HG03039 (cell line): ENCODE data around the gene PAMR1.

Experiments
- ATAC-seq: cut with Tn5 transposase; IDR thresholded peaks from one replicate; pipeline ENCODE4 v1.9.1; 2021; ENCODE audit warnings: mild to moderate bottlenecking, moderate library complexity; ENCODE audit not compliant: unreplicated experiment

Gene PAMR1

DNA sequence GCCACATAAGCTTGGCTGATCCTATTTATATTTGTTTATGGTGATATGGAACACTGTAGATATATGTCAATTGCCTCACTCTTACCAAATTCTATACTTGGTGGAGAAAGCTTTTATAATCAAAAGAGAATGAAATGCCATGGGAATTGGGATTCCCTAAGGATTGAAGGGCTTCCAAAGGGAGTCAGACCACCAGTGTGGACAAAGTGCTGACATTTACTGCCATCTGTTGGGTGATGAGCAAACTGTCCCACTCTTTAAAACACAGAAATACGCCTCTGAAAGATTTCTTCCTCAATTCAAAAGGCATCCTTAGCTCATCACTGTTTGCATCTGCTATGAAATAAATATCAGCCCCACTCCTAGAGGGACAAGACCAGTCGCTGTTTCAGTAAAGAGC is 113.1 kb downstream of the PAMR1 start:
- no peak for ATAC-seq

DNA sequence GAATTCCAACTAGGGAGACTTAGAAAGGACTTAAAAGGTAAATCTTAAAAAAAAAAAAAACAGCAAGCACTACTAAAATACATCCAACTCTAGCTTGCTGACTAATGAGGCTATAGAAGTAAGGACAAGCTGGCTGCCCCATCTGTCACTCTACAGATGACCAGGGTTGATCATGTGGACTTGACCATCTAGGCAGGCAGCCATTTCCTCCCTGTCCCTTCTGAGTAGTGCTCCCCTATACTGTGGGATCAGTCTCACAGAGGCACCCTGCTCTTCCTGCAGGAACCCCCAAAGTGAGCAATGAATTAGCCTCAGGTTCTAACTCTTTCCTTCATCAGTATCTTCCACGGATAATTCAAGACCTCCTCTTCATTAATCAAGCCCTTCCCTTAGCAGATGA is 118.4 kb downstream of the PAMR1 start:
- no peak for ATAC-seq

DNA sequence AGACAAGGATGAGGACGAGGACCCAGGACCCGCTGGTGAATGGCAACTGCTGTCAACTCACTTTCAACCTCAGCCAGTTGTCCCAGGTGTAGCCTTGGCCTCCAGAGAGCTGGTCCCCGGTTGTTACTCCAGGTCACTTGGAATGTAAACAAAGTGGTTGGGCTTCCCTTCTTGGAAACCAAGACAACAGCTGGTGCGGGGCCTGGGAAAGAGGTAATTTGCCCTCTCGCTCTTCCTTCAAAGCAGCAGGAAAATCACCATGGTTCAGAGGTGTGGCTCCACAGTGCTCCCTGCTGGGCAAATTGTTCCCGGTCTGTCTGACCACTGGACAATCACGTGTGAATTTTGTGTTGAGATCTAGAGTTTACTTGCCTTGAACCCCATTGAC is 121.0 kb downstream of the PAMR1 start:
- no peak for ATAC-seq

DNA sequence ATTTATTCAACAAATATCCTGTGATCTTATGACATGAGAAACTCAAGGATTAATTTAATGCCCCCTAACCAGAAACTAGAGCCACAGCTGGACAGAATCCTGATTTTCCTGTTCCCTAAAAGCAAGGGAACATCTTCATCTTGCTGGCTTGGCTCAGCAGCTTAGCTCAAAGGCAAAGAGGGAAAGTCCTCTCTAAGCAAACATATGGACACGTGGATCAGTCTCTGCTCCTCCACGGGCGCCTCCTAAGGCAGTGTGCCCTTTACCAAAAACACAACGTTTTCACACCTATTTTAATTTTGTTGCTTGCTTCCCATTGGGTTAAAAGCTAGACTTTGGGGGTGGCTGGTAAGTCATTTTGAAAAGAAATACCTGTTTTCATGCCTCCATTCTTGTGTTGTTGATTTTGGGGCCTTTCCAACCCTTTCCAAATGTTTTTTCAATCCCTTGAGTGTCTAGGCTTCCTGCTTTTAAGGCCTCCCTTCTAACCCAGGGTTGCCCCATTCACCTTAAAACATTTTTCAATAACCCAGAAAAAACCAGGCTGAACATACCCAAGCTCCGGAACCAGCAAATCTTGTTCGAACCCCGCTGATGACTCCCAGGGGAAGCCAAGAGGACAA is 121.5 kb downstream of the PAMR1 start:
- no peak for ATAC-seq

DNA sequence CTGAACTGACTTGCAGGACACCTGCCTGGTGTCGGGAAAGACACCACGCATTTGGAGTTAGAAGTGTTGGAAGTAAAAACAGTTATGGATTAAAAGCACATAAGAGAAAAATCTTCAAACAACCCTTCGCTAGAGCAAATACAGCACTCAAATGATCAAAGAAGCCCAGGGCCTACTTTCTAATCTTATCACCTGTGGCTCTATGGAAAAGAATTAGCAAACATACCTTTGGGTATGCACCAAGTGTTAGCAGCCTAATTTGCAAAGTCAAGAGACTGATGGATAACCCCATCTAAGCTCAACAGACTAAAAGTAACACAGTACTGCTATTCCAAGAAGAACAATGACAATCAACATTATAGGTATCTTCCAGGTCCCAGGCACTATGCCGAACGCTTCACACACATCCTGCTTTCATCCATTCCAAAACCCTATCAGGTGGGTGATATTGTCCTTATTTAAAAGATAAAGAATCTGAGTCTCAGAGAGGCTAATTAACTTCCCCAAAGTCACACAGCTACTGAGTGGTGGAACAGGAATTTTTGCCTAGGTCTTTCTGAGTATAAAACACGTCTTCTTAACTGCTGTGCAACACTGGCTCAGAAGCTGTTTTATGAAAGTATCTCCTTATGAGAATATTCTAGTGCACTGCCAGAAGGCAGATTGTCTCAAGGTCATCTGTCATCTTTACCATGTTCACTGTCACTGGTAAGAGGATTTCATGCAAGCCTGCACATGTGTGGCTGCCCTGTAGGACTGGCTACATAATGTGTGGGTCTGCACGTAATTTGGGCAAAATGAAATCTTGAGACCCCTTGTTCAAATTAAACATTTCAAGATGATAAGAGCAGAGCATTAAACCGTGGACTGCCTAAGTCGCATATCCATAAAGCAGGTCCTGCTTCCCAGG is 122.4 kb downstream of the PAMR1 start:
- no peak for ATAC-seq

DNA sequence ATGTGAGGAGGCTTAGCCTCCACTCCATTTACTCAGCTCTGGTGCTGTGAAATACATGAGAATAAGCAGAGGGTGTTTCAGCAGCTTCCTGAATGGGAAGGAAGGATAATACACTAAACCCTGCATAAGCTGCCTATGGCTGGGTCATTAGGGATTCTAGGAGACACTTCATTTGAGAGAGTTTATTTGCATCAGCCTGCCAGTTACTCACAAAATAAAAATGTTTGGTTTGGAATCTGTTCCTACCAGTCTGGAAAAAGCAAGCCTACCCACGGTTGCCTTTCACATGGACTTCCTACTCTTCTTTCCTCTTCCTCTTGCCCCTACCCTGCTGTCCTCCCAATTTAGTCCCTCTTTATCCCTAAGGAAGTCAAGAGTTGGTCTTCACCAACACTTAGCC is 126.5 kb downstream of the PAMR1 start:
- no peak for ATAC-seq

DNA sequence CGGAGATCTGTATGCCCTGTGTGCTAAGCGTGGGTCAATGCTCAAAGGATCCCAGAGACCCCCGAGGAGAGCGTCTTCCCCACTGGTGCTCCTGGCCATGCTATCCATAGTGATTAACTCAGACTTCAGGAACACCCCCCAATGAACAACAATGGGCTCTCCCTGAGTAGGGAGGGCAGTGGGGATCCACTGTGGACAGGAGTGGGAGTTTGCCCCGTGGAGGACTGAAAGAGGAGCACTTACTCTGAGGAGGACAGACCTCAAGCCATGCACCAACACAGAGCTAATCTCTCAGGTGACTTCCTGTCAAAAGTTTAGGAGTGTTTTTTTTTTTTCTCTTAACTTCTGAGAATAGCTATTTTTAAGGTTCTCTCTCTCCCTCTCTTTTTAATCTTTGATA is 130.5 kb downstream of the PAMR1 start:
- no peak for ATAC-seq

DNA sequence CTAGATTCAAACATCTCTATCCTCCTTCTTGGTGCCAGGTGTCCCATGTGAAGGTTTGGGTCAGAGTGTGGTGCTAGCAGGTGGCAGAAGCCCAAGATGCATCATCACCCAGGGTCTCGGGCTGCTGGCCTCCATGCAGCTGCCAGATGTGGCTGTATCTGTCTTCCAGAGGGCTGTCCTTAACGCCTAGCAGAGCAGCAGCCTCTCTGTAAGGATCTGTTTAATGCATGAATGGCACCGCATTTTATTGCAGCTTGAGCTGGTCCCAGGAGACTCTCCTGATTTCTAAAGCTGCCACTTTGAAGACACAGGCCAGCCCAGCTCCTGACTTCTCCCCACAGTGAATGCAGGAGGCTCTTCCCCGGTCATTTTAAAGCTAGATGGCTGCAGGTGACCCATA is 132.3 kb downstream of the PAMR1 start:
- no peak for ATAC-seq

DNA sequence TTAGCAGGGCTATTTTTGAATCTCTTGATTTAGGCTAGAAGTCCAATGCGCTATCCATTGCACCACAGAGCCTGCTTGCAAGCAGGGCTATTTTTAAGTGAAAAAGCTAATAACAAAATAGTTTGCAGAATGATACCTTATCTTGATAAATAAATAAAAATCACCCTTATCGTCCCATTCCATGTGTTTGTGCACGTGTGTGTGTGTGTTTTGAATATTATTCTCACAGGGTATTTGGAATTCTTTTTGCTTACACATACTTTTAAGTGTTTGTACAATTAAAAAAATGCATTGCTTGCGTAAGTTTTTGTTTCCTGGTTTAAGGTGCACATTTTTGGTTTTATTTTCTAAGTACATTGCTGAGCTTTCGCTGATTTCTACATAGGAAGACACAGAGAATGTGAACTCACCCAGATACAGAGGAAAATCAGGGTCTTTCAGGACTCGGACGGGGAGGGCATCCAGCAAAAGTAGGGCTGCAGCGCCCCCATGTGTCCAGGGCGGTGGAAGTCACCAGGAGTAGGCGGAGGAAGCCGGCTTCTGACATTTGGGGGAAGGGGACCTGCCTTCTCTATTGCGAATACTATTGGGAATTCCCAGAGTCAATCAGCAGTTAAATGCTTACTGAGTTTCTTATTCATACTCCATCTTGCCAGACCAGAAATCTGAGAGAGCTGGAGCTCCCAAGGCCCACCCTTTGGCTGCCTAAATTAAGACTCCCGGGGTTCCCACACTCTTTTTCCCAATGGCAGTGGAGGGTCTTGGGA is 133.3 kb downstream of the PAMR1 start:
- peak; percentile 51 for ATAC-seq

DNA sequence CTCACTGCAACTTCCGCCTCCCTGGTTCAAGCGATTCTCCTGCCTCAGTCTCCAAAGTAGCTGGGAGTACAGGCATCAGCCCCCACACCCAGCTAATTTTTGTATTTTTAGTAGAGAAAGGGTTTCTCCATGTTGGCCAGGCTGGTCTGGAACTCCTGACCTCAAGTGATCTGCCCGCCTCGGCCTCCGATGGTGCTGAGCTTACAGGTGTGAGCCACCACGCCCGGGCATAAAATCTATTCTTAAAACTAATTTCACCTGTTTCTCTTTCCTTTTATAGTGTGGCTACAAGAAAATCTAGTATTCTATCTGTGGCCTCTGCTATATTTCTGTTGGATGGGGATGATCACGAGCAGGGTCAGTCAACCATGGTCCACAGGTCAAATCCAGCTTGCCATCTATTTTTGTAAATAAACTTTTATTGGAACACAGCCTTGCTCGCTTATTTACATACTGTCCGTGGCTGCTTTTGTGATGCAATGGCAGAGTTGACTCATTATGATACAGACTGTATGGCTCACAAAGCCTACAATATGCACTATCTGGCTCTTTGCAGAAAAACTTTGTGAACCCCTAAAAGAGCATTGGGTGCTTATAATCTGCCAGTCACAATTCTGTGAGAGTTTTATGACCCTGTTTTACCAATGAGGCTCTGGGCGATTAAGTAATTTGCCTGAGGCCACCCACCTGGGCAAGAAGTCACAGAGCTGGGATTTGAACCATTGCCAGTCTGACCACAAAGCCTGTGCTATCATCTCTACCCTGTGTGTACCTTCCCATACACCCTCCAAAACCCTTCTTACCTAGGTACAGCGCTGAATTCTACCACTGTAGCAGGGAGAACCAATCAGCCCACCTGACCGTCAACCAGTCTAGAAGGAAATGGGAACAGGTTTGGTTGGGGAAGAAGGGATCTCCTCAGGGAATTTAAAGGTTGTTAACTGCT is 134.4 kb downstream of the PAMR1 start:
- peak; percentile 68 for ATAC-seq

DNA sequence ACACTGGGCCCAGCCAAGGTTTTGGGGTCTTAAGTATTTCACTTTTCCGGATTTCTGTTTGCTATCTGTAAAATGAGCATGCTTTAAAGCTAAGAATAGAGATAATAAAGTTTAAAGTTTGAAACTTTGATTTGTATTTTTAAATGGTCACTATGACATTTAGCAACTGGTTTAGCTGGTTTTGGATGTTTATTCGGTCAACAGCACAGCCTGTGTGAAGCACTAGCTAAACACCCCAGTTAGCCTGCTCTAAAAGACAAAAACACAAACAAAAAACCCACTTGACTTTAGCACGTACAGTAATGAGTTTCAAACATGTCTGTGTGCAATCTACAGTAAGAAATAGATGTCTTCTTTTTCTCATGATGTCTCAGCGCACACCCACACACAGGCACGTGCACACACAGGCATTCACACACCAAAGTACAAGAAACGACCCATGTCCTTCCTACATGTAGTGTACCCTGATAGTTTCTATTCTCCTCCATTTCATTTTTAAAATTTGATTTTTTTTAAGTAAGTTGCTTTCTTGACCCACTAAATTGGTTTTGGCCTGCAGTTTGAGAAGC is 135.4 kb downstream of the PAMR1 start:
- ATAC-seq, result no peak

DNA sequence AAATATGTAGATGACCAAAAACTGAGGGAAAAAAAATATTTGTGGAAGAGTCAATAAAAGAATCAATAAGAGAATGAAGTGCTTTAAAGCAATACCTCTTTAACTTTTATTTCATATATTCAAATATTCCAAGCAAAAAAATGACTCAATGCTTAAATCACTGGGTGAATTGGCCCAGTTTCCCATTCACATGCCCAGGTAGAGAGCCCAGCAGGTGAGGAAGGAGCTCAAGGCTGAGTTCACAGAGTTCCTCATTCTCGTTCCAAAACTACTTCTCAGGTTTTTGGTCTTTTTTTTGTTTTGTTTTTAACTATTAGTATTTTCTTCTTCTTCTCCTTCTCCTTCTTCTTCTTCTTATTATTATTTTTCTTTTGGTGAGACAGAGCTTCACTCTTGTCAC is 136.3 kb downstream of the PAMR1 start:
- no peak for ATAC-seq

DNA sequence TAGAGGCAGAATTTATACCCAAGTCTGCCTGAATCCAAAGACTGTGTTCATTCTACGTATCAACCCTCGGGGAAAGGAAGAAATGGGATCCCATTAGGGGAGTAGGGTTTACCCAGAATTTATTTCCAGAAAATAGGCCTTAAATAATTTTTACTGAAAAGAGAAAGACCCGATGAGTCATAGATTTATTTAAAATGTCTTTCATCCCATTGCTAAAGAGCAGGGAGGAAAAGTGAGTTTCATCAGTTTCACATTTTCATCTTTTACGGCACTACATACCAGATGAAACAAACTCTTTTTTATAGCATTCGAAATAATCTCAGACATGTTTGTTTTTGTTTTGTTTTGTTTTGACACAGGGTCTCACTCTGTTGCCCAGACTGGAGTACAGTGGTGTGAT is 137.4 kb downstream of the PAMR1 start:
- no peak for ATAC-seq

DNA sequence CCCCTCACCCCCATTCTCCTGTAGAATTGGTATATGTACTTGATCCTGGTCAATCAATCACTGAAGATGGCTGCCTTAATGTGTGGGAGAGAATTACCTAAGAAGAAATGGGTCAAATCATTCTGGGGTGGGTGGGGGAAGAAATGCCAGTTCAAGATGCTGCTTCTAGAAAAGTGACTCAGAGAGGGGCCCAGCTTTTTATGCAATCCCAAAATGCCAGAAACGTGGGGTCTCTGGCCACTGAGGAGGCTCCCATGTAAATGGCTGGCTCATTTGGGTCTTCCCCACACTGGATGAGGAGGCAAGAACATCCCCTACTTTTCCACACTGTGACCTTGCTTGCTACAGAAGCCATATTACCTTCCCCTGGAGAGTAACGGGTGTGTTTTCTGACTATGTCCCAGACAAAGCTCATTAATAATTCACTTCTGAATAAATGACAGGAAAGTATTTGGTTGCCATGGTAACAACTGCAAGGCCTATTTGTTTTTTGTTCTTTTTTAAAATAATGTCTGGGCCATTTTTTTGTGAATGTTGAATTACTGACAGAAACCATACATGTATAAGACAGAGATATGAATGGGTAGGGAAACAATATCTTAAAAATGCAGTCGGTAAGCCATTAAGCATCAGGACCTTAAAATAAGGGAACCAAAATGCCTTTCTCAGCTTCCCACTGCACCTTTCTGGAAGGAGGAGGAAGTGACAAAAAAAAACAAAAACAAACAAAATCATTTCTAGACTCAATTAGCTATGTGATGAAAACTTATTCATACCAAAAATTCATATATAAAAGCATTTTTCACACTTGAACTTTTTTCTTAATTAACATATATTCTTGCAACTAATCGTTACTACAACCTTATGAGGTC is 138.1 kb downstream of the PAMR1 start:
- no peak for ATAC-seq

DNA sequence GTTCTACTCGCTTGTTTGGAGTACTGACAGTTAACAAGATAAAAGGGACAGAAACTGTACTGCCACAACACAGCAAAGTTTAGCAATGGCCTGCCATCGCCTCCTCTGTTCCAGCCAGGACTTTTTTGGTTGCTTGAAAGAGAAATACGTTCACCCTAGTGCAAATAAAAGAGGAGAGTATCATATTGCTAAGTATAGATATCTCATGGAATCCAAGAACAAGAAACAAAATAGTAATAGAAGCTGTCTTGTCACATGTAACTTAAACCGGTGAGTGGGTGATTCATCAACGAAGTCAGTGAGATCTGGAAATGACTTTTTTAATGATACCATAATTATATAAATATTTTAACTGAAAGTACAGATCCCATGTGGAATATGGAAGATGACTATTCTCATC is 141.5 kb downstream of the PAMR1 start:
- ATAC-seq, result no peak
